ENCODE measurements around the gene GOLIM4.

DNA sequence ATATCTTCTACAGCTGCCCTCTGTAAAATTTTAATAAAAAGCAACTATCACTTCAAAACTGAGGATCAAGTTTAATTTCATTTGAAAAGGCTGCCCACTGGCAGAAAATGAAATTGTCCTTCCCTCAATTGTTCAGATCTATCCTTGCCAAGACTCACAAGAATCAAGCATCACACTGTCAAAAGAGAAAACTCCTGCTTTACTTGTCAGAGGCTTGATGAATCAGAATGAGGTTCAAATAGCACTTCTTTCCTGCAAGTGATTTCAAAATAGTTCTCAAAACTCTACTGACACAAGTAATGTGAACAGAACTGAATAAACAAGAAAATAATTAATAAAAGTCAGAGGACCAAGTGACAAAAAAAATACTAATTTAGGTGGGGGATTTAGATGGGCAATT is 70.6 kb downstream of the GOLIM4 start:
- TF ChIP-seq POLR2AphosphoS5 (IDR thresholded peaks at IDR 0.05; ENCODE audit: low read depth, low read length): no peak
- no peak for TF ChIP-seq PAX5 (IDR thresholded peaks at IDR 0.05; ENCODE audit: insufficient read depth, low read length, severe bottlenecking)
- no peak for TF ChIP-seq POLR2A (IDR thresholded peaks at IDR 0.05; ENCODE audit: low read depth, low read length)
- TF ChIP-seq SPI1 (IDR thresholded peaks at IDR 0.05; ENCODE audit: low read depth, low read length): no peak
- TF ChIP-seq TAF1 (IDR thresholded peaks at IDR 0.05; ENCODE audit: low read depth, low read length): no peak

Data from GM12891 (cell line).